Motor neuron (in vitro differentiated cells): ENCODE results near the gene NDUFS8. TPM values are rescaled to one million over a fixed set of nuclear protein-coding genes. Genes with fewer than 3 reads are reported as not detected.
"Not testable (repeated sequence)": the region's sequence is repeated elsewhere in the genome, so short reads cannot be mapped to it uniquely, and the experiment has no call there.

Experiments used
- ATAC-seq, 8 experiments: fragments of 200-7000 bp; cut with Tn5 transposase; replicated peaks in 6 of 8; 2 replicates each; pipeline ENCODE4 v1.8.0; 2021; ENCODE audit warnings: mild to moderate bottlenecking in 8 of 8, moderate library complexity in 8 of 8
- H3K27ac ChIP-seq, 2 donors: fragments of 250-450 bp; sonication (Bioruptor Pico); 2 replicates each; pipeline ENCODE4 v1.9.0; 2021; ENCODE audit warnings: antibody characterized with exemption in 2 of 2, mild to moderate bottlenecking in 2 of 2, moderate library complexity in 1 of 2
- H3K4me1 ChIP-seq, 2 donors: fragments of 250-450 bp; sonication (Bioruptor Pico); replicated peaks in 1 of 2; 2 replicates each; pipeline ENCODE4 v1.6.1; 2021; ENCODE audit warnings: antibody characterized with exemption in 2 of 2, mild to moderate bottlenecking in 2 of 2, moderate library complexity in 1 of 2
- H3K4me3 ChIP-seq, 5 donors: fragments of 250-450 bp; sonication (Bioruptor Pico); 2 replicates each; pipeline ENCODE4 v1.9.0; 2021; ENCODE audit warnings: antibody characterized with exemption in 5 of 5, mild to moderate bottlenecking in 5 of 5, moderate library complexity in 4 of 5
- WGBS, 10 experiments: fragments of 450-650 bp; shearing (Covaris generic); methylation state at CpG; one replicate each; pipeline ENCODE4 v1.0.0; 2022; 5-methylcytosine and 5-hydroxymethylcytosine counted together
- in situ Hi-C, 9 experiments: fragments of 400-800 bp; cut with MboI; loops; one replicate each; pipeline ENCODE4 v1.15.0; 2021; ENCODE audit warnings: low sequenced_read_pairs in 9 of 9, low pct_unique_long_range_greater_than_20kb in 2 of 9; ENCODE audit not compliant: unreplicated experiment in 9 of 9
- total RNA-seq, 8 experiments: library from RNA; unstranded; fragments of 300-600 nt; gene quantifications; 2 replicates each; pipeline versions ENCODE4 v1.2.3 to v1.2.4, GENCODE V29; 2022

NDUFS8 gene
- 100 to 1,000 TPM; 139 to 265 (median 167) TPM for total RNA-seq

GRCh38 chr11:68030318-68031143, at the start of gene NDUFS8:
Gene NDUFS8 (plus strand): TSS chr11:68030681. CDS start chr11:68032152, 1,471 bp downstream.
- Histone ChIP-seq H3K27ac (peak within 1 kb of the TSS; percentile 94 to 96), H3K4me3 (peak within 1 kb of the TSS; percentile 85 to 99 (median 95)), H3K4me1 (peaks cover 14 to 19% of the 10 kb centered on the region in 2 donors)
- ATAC-seq: peak; percentile 89 to 97 (median 95)
- in situ Hi-C loops: no loop called here
- 0 to 10% (median 1%) methylated on average over 2 to 10 of the region's 56 CpGs; no CpG with 5 or more reads in 4 of the 10 experiments for WGBS, 10 experiments

- in situ Hi-C loops: not testable (repeated sequence)
Measured at GRCh38 chr11:67981226-67981625, 49.3 kb upstream of the NDUFS8 start.

GRCh38 chr11:67982255-67982857, 48.1 kb upstream of the NDUFS8 start:
- in situ Hi-C loops, H3K4me3 ChIP-seq, H3K4me1 ChIP-seq, ATAC-seq, H3K27ac ChIP-seq: not testable (repeated sequence)
- WGBS, 10 experiments: 53 to 100% (median 89%) methylated on average over 1 to 7 of the region's 17 CpGs; no CpG with 5 or more reads in 2 of the 10 experiments

More at GRCh38 chr11:67981226-67981625, 49.3 kb upstream of the NDUFS8 start:
- not testable (repeated sequence) for H3K4me3 ChIP-seq, H3K27ac ChIP-seq, H3K4me1 ChIP-seq, ATAC-seq
- 40 to 100% (median 80%) methylated on average over 1 to 4 of the region's 10 CpGs; no CpG with 5 or more reads in 6 of the 10 experiments for WGBS, 10 experiments

GRCh38 chr11:67983951-67984350, 46.5 kb upstream of the NDUFS8 start:
- no peak for ATAC-seq
- H3K27ac ChIP-seq: no peak overlapping the region
- H3K4me3 ChIP-seq: no peak overlapping the region
- in situ Hi-C loops: no loop called here
- peaks cover 0 to 3% of the 10 kb centered on the region in 2 donors for H3K4me1 ChIP-seq
- WGBS, 10 experiments: 100% methylated on average over 1 of the region's 29 CpGs; no CpG with 5 or more reads in 9 of the 10 experiments

- ATAC-seq, in situ Hi-C loops: not testable (repeated sequence)
Measured at GRCh38 chr11:67985302-67985701, 45.2 kb upstream of the NDUFS8 start.

GRCh38 chr11:67990546-67991346, 39.7 kb upstream of the NDUFS8 start:
- in situ Hi-C loops: not testable (repeated sequence)
- WGBS, 10 experiments: no CpG with 5 or more reads among the region's 58 CpGs

More at GRCh38 chr11:67985302-67985701, 45.2 kb upstream of the NDUFS8 start:
- 0 to 100% (median 48%) methylated on average over 1 to 4 of the region's 6 CpGs; no CpG with 5 or more reads in 1 of the 10 experiments for WGBS, 10 experiments
- not testable (repeated sequence) for H3K4me3 ChIP-seq, H3K4me1 ChIP-seq, H3K27ac ChIP-seq

GRCh38 chr11:67991347-67992121, 38.9 kb upstream of the NDUFS8 start:
- ATAC-seq, H3K27ac ChIP-seq, H3K4me1 ChIP-seq, in situ Hi-C loops, H3K4me3 ChIP-seq: not testable (repeated sequence)
- no CpG with 5 or more reads among the region's 70 CpGs for WGBS, 10 experiments

More at GRCh38 chr11:67990546-67991346, 39.7 kb upstream of the NDUFS8 start:
- not testable (repeated sequence) for H3K4me1 ChIP-seq, H3K27ac ChIP-seq, H3K4me3 ChIP-seq
- ATAC-seq: peak in 3 of 8 experiments; percentile 57 to 70 (median 60)

GRCh38 chr11:67993821-67994220, 36.7 kb upstream of the NDUFS8 start:
- ATAC-seq, in situ Hi-C loops, H3K4me3 ChIP-seq, H3K27ac ChIP-seq, H3K4me1 ChIP-seq: not testable (repeated sequence)
- WGBS, 10 experiments: 0% methylated on average over 2 of the region's 12 CpGs; no CpG with 5 or more reads in 9 of the 10 experiments

GRCh38 chr11:67994387-67994786, 36.1 kb upstream of the NDUFS8 start:
- H3K4me3 ChIP-seq, H3K27ac ChIP-seq, ATAC-seq, in situ Hi-C loops, H3K4me1 ChIP-seq: not testable (repeated sequence)
- 80% methylated on average over 1 of the region's 5 CpGs; no CpG with 5 or more reads in 9 of the 10 experiments for WGBS, 10 experiments

- in situ Hi-C loops, H3K4me3 ChIP-seq, H3K27ac ChIP-seq, ATAC-seq, H3K4me1 ChIP-seq: not testable (repeated sequence)
- WGBS, 10 experiments: 67% methylated on average over 1 of the region's 3 CpGs; no CpG with 5 or more reads in 9 of the 10 experiments
Measured at GRCh38 chr11:67995129-67995528, 35.4 kb upstream of the NDUFS8 start.

GRCh38 chr11:67995579-67995978, 34.9 kb upstream of the NDUFS8 start:
- WGBS, 10 experiments: no CpG with 5 or more reads among the region's 14 CpGs

GRCh38 chr11:67996051-67996450, 34.4 kb upstream of the NDUFS8 start:
- 80% methylated on average over 1 of the region's 13 CpGs; no CpG with 5 or more reads in 9 of the 10 experiments for WGBS, 10 experiments
- Histone ChIP-seq H3K4me3 (no peak overlapping the region), H3K4me1 (peaks cover 5 to 6% of the 10 kb centered on the region in 2 donors), H3K27ac (no peak overlapping the region)
- ATAC-seq: no peak
- in situ Hi-C loops: no loop called here

More at GRCh38 chr11:67995579-67995978, 34.9 kb upstream of the NDUFS8 start:
- ATAC-seq, in situ Hi-C loops, H3K27ac ChIP-seq, H3K4me1 ChIP-seq, H3K4me3 ChIP-seq: not testable (repeated sequence)
